Stimulated activated CD8-positive, alpha-beta memory T cell treated with anti-CD3 and anti-CD28 coated beads, Interleukin-2, amount 100 ng/mL, for 1 hour (primary cell): ENCODE measurements around the gene NQO1.
"Not testable (repeated sequence)": the region's sequence is repeated elsewhere in the genome, so short reads cannot be mapped to it uniquely, and the experiment has no call there.

Source experiments
- DNase-seq, 2 donors: peaks; one replicate each; pipeline ENCODE4 v3.0.0-alpha.2; 2020; ENCODE audit warnings: low read depth in 2 of 2

NQO1 gene

GRCh38 chr16:69741951-69742904 is 15.9 kb upstream of the NQO1 start:
- DNase-seq: no peak

DNA sequence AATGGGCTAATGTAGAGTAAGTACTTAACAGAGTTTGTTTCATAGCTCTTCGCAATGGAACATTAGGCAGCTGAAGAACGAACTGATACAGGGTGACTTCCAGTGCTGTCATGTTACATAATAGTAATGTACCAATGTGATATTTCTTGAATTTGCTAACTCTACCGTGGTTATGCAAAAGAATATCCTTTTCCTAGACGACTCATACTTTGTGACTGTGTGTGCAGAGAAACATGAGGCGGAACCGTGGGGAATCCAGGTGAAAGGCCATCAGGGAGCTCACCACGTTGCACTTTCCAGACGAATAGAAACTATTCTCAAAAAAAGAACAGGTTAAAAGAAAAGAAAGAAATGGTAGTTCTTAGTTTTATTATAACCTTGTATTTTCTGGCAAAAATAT is 15.2 kb upstream of the NQO1 start:
- DNase-seq: no peak

GRCh38 chr16:69732101-69732500 is 5.7 kb upstream of the NQO1 start:
- DNase-seq: no peak

DNA sequence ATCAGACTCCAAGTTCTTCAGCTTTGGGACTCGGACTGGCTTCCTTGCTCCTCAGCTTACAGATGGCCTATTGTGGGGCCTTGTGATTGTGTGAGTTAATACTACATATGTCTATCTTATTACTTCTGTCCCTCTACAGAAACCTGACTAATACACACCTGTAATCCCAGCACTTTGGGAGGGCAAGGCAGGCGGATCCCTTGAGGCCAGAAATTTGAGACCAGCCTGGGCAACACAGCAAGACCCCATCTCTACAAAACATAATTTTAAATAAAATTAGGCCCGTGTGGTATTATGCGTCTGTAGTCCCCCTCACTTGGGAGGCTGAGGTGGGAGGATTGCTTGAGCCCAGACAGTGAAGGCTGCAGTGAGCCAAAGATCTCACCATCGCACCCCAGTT is 4.9 kb upstream of the NQO1 start:
- DNase-seq: not testable (repeated sequence)

- DNase-seq: not testable (repeated sequence)
These were observed 2.7 kb upstream of the NQO1 start for GRCh38 chr16:69729030-69729429.

DNA sequence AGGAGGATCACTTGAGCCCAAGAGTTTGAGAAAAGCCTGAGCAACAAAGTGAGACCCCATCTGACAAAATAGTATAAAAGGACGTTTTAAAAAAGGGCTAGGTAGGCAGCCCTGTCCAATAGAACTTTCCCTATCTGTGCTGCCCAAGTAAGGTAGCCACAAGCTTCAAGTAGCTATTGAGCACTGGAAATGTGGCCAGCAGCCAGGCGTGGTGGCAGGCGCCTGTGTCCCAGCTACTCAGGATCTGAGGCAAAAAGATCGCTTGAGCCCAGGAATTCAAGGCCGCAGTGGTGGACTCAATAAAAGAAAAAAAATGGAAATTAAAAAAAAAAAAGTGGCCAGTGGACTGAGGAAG is 1.5 kb upstream of the NQO1 start:
- DNase-seq: no peak

DNA sequence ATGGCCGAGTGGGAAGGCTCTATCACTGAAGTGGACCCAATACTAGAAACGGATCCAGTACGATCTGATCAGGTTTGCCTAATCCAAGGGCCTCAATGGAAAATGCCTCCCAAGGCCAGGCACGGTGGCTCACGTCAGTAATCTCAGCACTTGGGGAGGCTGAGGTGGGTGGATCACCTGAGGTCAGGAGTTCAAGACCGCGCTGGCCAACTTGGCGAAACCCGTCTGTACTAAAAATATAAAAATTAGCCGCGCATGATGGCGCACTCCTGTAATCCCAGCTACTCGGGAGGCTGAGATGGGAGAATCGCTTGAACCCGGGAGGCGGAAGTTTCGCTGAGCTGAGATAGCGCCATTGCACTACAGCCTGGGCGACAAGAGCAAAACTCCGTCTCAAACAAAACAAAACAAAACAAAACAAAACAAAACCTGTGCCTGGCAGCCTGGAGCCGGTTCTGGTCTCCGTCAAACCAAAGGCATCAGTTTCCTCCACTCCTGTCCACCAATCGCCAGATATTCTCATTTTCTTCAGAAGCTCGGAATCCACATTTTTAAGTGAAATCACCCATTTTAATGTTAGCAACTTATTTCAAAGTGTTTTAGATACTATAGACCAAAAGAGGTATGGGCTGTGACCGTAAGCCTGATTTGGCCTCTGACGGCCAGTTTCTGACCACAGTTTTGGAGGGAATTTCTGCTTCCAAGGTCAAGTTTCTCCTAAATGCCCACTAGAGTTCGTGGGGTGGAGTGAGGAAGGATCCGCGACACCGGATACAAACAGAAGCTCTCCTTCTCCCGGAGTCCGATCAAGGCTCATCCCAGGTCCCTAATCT is 664 bp downstream of the NQO1 start:
- DNase-seq: no peak

DNA sequence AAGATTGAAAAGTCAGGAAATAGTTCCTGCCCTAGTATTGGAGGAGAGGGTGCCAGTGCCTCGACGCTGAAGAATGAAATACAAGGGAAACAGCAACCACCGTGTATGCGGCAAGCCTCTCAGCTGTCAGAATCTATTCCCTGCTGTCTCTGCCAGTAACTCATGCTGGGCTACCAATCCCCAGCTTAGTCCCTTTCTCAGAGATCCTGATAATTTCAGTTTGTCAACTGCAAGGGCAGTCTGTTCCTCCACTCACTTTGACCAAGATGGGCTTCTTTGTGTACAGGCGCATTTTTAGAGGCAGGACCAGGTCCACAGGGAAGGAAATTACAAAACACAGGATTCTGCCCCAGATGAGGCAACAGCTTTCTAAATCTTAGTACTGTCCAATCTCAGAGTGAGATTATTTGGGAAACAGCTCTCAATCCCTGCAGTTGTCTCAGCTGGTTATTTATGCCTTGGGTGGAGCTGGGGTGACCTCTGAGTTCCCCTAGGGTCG is 1.3 kb downstream of the NQO1 start:
- DNase-seq: no peak

GRCh38 chr16:69724414-69724873 is 1.9 kb downstream of the NQO1 start:
- DNase-seq: no peak

GRCh38 chr16:69721441-69721957 is 4.9 kb downstream of the NQO1 start:
- DNase-seq: no peak

- no peak for DNase-seq
These were observed 5.4 kb downstream of the NQO1 start for GRCh38 chr16:69720822-69721430.

GRCh38 chr16:69718111-69718764 is 8.1 kb downstream of the NQO1 start:
- DNase-seq: no peak

GRCh38 chr16:69717066-69717465 is 9.3 kb downstream of the NQO1 start:
- DNase-seq: no peak

- DNase-seq: no peak
These were observed 13.3 kb downstream of the NQO1 start for GRCh38 chr16:69712914-69713581.

DNA sequence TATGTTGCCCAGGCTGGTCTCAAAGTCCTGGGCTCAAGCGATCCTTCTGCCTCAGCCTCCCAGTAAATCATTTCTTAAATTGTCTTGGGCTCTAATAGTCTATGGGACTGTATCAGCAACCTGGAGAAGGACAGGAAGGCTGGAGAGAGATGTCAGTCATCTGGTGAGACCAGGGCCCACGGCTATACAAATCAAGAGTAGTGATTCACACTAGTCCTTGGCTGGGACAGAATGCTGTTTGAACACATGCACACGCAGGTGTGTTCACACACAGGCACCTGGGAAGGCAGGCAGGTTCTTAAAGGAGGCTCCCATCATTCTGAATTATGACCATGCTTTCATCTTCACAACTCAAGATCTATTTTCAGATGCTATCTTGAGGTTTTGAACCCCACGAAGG is 14.1 kb downstream of the NQO1 start:
- no peak for DNase-seq

- no peak for DNase-seq
These were observed 15.1 kb downstream of the NQO1 start for GRCh38 chr16:69711115-69711740.

GRCh38 chr16:69709456-69710084 is 16.8 kb downstream of the NQO1 start:
- no peak for DNase-seq

DNA sequence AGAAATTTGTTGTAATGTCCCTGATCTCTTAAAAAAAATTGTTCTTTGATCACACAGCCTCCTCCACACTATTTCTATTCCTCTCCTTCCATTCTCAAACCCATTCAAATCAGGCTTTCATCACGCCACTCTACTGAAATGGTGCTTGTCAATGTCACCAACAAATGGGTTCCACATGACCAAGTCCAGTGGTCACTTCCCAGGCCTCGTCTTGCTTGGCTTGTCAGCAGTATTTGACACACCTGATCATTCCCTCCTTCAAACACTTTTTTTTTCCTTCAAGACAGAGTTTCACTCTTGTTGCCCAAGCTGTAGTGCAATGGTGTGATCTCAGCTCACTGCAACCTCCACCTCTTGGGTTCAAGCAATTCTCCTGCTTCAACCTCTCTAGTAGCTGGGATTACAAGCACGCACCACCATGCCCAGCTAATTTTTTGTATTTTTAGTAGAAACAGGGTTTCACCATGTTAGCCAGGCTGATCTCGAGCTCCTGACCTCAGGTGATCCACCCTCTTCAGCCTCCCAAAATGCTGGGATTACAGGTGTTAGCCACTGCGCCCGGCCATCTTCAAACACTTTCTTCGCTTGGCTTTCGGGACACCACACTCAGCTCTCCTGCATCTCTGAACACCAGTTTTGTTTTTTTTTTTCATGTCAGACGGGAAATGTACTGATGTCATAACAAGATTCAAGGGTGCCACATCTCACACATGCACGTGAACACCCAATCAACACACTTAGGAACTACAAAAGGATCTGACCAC is 18.3 kb downstream of the NQO1 start:
- no peak for DNase-seq

DNA sequence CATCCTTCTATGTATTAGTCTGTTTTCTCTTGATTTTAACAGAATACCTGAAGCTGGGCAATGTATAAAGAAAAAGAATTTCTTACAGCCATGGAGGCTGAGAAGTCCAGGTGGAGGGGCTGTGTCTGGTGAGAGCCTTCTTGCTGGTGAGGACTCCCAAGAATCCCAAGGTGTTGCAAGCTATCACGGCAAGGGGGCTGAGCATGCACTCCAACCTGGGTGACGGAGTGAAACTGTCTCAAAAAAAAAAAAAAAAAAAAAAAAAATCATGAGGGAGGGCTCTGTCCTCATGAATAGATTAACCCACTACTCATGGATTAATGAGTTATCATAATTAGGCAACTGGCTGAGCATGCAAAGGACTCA is 19.4 kb downstream of the NQO1 start:
- no peak for DNase-seq
